Gastroesophageal sphincter (tissue), 4 donors: Measurements from ENCODE around the gene RTN4R. TPM values are rescaled to one million over a fixed set of nuclear protein-coding genes. Genes with fewer than 3 reads are reported as not detected.

Experiments used
- ATAC-seq: fragments of 150-250 bp; one replicate; pipeline ENCODE4 v1.9.1; 2016; ENCODE audit warnings: mild to moderate bottlenecking, moderate library complexity
- H3K27ac ChIP-seq, 4 donors: fragments of 200-600 bp; sonication (generic) in 3 of 4; 1 replicate in 3 of 4; 2 replicates in 1 of 4; pipeline ENCODE4 v1.5.1; 2016 to 2019
- H3K27me3 ChIP-seq: fragments of 200-600 bp; sonication (generic); one replicate; pipeline ENCODE4 v1.5.1; 2019
- H3K36me3 ChIP-seq, 2 donors: fragments of 200-600 bp; sonication (generic); one replicate each; pipeline ENCODE4 v1.5.1; 2019; ENCODE audit warnings: control low read depth in 1 of 2
- H3K4me1 ChIP-seq, 3 donors: fragments of 200-600 bp; sonication (generic); 1 replicate in 2 of 3; 2 replicates in 1 of 3; pipeline ENCODE4 v1.5.1; 2016 to 2019; ENCODE audit warnings: control low read depth in 2 of 3
- H3K4me3 ChIP-seq, 2 donors: fragments of 200-600 bp; sonication (generic); one replicate each; pipeline ENCODE4 v1.5.1; 2019; ENCODE audit warnings: mild to moderate bottlenecking in 1 of 2, moderate library complexity in 1 of 2
- H3K9me3 ChIP-seq, 3 donors: fragments of 200-600 bp; sonication (generic); one replicate each; pipeline ENCODE4 v1.5.1; 2017 to 2019; ENCODE audit warnings: control low read depth in 2 of 3
- EP300 ChIP-seq: sonication (generic); formaldehyde crosslinking; IDR thresholded peaks from one replicate; pipeline ENCODE4 v1.6.1; 2017; ENCODE audit warnings: antibody characterized with exemption, mild to moderate bottlenecking
- POLR2A ChIP-seq, 2 donors: fragments of 450-650 bp; IDR thresholded peaks; one replicate each; pipeline ENCODE4 v1.6.1; 2017; ENCODE audit warnings: antibody characterized with exemption in 2 of 2, mild to moderate bottlenecking in 2 of 2, moderate library complexity in 1 of 2
- POLR2AphosphoS5 ChIP-seq: sonication (generic); formaldehyde crosslinking; IDR thresholded peaks from one replicate; pipeline ENCODE4 v1.6.1; 2017; ENCODE audit warnings: antibody characterized with exemption
- whole genome bisulfite sequencing, 2 donors: methylation state at CpG; one replicate each; pipeline ENCODE4 v1.1.5; 2018; ENCODE audit warnings: low coverage in 1 of 2; 5-methylcytosine and 5-hydroxymethylcytosine counted together
- small RNA-seq, 4 donors: library from RNA; depleted of rRNA; stranded (forward); fragments of <200 nt; gene quantifications; one replicate each; pipeline ENCODE3, GENCODE V24; 2016
- total RNA-seq, 4 donors: library from RNA; depleted of rRNA; stranded (reverse); fragments of >200 nt; gene quantifications; one replicate each; pipeline ENCODE4 v1.1.0, GENCODE V29; 2016
- TF ChIP-seq, protein P1 (sequence below), 4 experiments: fragments of 200-600 bp in 2 of 4; fragments of 450-650 bp in 2 of 4; sonication (generic) in 1 of 4; IDR thresholded peaks; one replicate each; pipeline ENCODE4 v1.5.1; 2017 to 2019; ENCODE audit warnings: antibody characterized with exemption in 4 of 4, mild to moderate bottlenecking in 2 of 4, moderate library complexity in 2 of 4

Gene RTN4R
- total RNA-seq, 4 donors from 2014 or later: 1.3 to 2.4 TPM; not detected in 2

DNA sequence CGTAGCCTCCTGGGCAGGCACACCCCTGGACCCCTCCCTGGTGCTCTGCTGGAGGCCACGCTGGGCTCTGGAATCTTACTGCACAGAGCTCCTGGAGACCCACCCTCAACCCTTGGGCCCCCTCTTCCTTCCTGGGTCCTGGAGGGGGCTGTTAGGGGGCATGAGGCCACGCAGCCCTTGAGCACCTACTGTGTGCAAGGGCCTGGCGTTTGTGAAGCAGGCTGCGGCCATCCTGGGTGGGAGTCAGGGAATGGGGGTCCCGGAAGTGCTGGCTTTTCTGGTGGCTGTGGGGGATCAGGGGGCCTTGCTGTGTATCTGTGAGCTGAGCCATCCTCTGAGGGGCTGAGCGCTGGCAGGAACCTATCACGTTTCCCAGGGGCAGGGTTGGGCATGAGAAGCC, 76.3 kb downstream of the RTN4R start:
- no peak overlapping the region for H3K4me3 ChIP-seq
- H3K27me3 ChIP-seq: no peaks in the 10 kb centered on the region
- no peaks in the 10 kb centered on the region for H3K9me3 ChIP-seq
- no peak for ATAC-seq
- no peaks in the 10 kb centered on the region for H3K4me1 ChIP-seq
- no CpG with 5 or more reads among the region's 8 CpGs for WGBS, 2 donors
- TF ChIP-seq POLR2AphosphoS5: no peak
- TF ChIP-seq EP300: no peak
- TF ChIP-seq POLR2A (IDR thresholded peaks at IDR 0.05): no peak
- TF ChIP-seq, protein P1, sequence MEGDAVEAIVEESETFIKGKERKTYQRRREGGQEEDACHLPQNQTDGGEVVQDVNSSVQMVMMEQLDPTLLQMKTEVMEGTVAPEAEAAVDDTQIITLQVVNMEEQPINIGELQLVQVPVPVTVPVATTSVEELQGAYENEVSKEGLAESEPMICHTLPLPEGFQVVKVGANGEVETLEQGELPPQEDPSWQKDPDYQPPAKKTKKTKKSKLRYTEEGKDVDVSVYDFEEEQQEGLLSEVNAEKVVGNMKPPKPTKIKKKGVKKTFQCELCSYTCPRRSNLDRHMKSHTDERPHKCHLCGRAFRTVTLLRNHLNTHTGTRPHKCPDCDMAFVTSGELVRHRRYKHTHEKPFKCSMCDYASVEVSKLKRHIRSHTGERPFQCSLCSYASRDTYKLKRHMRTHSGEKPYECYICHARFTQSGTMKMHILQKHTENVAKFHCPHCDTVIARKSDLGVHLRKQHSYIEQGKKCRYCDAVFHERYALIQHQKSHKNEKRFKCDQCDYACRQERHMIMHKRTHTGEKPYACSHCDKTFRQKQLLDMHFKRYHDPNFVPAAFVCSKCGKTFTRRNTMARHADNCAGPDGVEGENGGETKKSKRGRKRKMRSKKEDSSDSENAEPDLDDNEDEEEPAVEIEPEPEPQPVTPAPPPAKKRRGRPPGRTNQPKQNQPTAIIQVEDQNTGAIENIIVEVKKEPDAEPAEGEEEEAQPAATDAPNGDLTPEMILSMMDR (IDR thresholded peaks at IDR 0.05): no peak
- no peaks in the 10 kb centered on the region for H3K36me3 ChIP-seq
- H3K27ac ChIP-seq: no peak overlapping the region

Small RNAs within 50 kb of the gene (small RNA-seq; reads per million reads assigned to genes)
- 0 reads per million in 4 donors for gene MIR1286

Other genes with a start within 250 kb of the RTN4R start
- gene TANGO2, start 247.2 kb downstream of the RTN4R start, total RNA-seq: 10 to 100 TPM; 20.0 to 65.5 (median 45.8) TPM
- gene DGCR8, start 188.1 kb downstream of the RTN4R start, total RNA-seq: 10 to 100 TPM; 16.9 to 27.6 (median 25.5) TPM
- gene RANBP1, start 152.2 kb downstream of the RTN4R start, total RNA-seq: 100 to 1,000 TPM; 115 to 162 (median 158) TPM
- 10 to 100 TPM; 24.1 to 57.0 (median 36.3) TPM for gene TRMT2A, start 151.1 kb downstream of the RTN4R start, total RNA-seq
- gene ZDHHC8, start 136.5 kb downstream of the RTN4R start, total RNA-seq: 10 to 100 TPM; 11.8 to 27.8 (median 16.4) TPM
- not detected for gene CCDC188, start 117.3 kb downstream of the RTN4R start, total RNA-seq
- 10 to 100 TPM; 39.8 to 69.2 (median 60.4) TPM for gene DGCR6L, start 51.7 kb upstream of the RTN4R start, total RNA-seq
- gene ZNF74, start 125.8 kb upstream of the RTN4R start, total RNA-seq: 10 to 100 TPM in 3 of 4 donors, 1 to 10 TPM in 1; 8.6 to 19.9 (median 11.1) TPM
- gene SCARF2, start 169.5 kb upstream of the RTN4R start, total RNA-seq: 10 to 100 TPM; 14.8 to 25.3 (median 20.1) TPM
- gene KLHL22, start 227.5 kb upstream of the RTN4R start, total RNA-seq: 10 to 100 TPM; 25.0 to 44.5 (median 33.9) TPM
- gene MED15, start 239.3 kb upstream of the RTN4R start, total RNA-seq: 10 to 100 TPM; 30.6 to 62.3 (median 54.3) TPM